HCT116 (cell line): ENCODE measurements around the gene TSPAN5. TPM values are rescaled to one million over a fixed set of nuclear protein-coding genes. Genes with fewer than 3 reads are reported as not detected.
A peak's percentile ranks its signal among the peaks of the same experiment; 100 is the strongest.

Experiments
- ATAC-seq: fragments of 200-7000 bp; cut with Tn5 transposase; 2 replicates; pipeline ENCODE4 v1.9.1; 2020; ENCODE audit warnings: mild to moderate bottlenecking, moderate library complexity
- BruUV-seq: library from RNA; stranded (reverse); fragments of 400-500 nt; replicated peaks from 2 replicates; lab custom pipeline; 2021; lab: Mats Ljungman, UMichigan
- CTCF ChIA-PET: fragments of 300-600 bp; sonication (Branson Sonifier 250); formaldehyde crosslinking; loops from one replicate; lab custom pipeline; 2021; ENCODE audit warnings: antibody characterized with exemption; lab: Charles Lee
- POLR2A ChIA-PET: fragments of 300-600, 350-600 bp; sonication (Branson Sonifier 250); formaldehyde crosslinking; loops from one replicate; lab custom pipeline; 2021; ENCODE audit warnings: antibody characterized with exemption; lab: Charles Lee
- RAD21 ChIA-PET, 2 experiments: fragments of 300-600 bp; sonication (Branson Sonifier 250); formaldehyde crosslinking; loops; one replicate each; lab custom pipeline; 2023; ENCODE audit warnings: low total read pairs in 2 of 2; ENCODE audit not compliant: uncharacterized antibody in 2 of 2, unreplicated experiment in 2 of 2, low non-redundant PET in 1 of 2; lab: Charles Lee
- DNase-seq: peaks from one replicate; pipeline ENCODE4 v3.0.0-alpha.2; 2010; ENCODE audit warnings: low read depth, low spot score
- H2AFZ ChIP-seq: fragments of 200-600 bp; shearing (Covaris generic), sonication (generic); 2 replicates; pipeline ENCODE4 v1.6.1; 2017; ENCODE audit warnings: low read depth, mixed run types, mixed read lengths, antibody characterized with exemption, low read length; ENCODE audit not compliant: poor library complexity, severe bottlenecking
- H3K27ac ChIP-seq: 2 replicates; pipeline ENCODE4 v1.5.1; 2012; ENCODE audit warnings: low read depth, low read length
- H3K27me3 ChIP-seq: fragments of 200-600 bp; sonication (generic); 2 replicates; pipeline ENCODE4 v1.6.1; 2016; ENCODE audit warnings: mixed run types, low read length, mixed read lengths; ENCODE audit not compliant: insufficient read depth
- H3K36me3 ChIP-seq, 2 experiments: fragments of 200-500 bp in 1 of 2; fragments of 200-600 bp in 1 of 2; sonication (Bioruptor generic) in 1 of 2; sonication (generic) in 1 of 2; 2 replicates each; pipeline versions ENCODE4 v1.5.1 to v1.6.1; 2014 to 2016; ENCODE audit warnings: low read length in 2 of 2, inconsistent platforms in 1 of 2, mixed read lengths in 1 of 2, mixed run types in 1 of 2; ENCODE audit not compliant: insufficient read depth in 2 of 2, control insufficient read depth in 1 of 2
- H3K4me1 ChIP-seq, 2 experiments: fragments of 200-600 bp in 1 of 2; sonication (generic) in 1 of 2; 2 replicates each; pipeline versions ENCODE4 v1.5.1 to v1.6.1; 2012 to 2017; ENCODE audit warnings: low read length in 2 of 2, inconsistent platforms in 1 of 2, mild to moderate bottlenecking in 1 of 2, mixed read lengths in 1 of 2, mixed run types in 1 of 2, moderate library complexity in 1 of 2; ENCODE audit not compliant: insufficient read depth in 2 of 2, control insufficient read depth in 1 of 2
- H3K4me2 ChIP-seq: fragments of 200-600 bp; sonication (generic); 2 replicates; pipeline ENCODE4 v1.6.1; 2017; ENCODE audit warnings: mixed run types, low read length, mixed read lengths
- H3K4me3 ChIP-seq, 2 experiments: fragments of 200-600 bp in 1 of 2; sonication (generic) in 1 of 2; replicated peaks in 1 of 2; 2 replicates each; pipeline ENCODE4 v1.5.1; 2011 to 2016; ENCODE audit warnings: low read length in 2 of 2, control low read depth in 1 of 2, low read depth in 1 of 2, mild to moderate bottlenecking in 1 of 2, mixed read lengths in 1 of 2, mixed run types in 1 of 2
- H3K79me2 ChIP-seq: fragments of 200-600 bp; sonication (generic); 2 replicates; pipeline ENCODE4 v1.6.1; 2017; ENCODE audit warnings: mild to moderate bottlenecking, mixed run types, low read length, moderate library complexity, mixed read lengths; ENCODE audit not compliant: insufficient read depth
- H3K9ac ChIP-seq: fragments of 200-600 bp; sonication (generic); 2 replicates; pipeline ENCODE4 v1.6.1; 2016; ENCODE audit warnings: low read length, mixed read lengths
- H3K9me2 ChIP-seq: fragments of 200-600 bp; sonication (generic), shearing (Covaris generic); 2 replicates; pipeline ENCODE4 v1.6.1; 2017; ENCODE audit warnings: mixed run types, mild to moderate bottlenecking, moderate library complexity; ENCODE audit not compliant: insufficient read depth
- H3K9me3 ChIP-seq, 2 experiments: fragments of 200-500 bp in 1 of 2; fragments of 200-600 bp in 1 of 2; sonication (Bioruptor generic) in 1 of 2; sonication (generic) in 1 of 2; 2 replicates each; pipeline ENCODE4 v1.6.1; 2014 to 2017; ENCODE audit warnings: low read length in 2 of 2, mixed read lengths in 2 of 2, inconsistent platforms in 1 of 2, low read depth in 1 of 2, mild to moderate bottlenecking in 1 of 2, mixed run types in 1 of 2, moderate library complexity in 1 of 2; ENCODE audit not compliant: control insufficient read depth in 1 of 2, insufficient read depth in 1 of 2
- H4K20me1 ChIP-seq: fragments of 200-600 bp; sonication (generic), shearing (Covaris generic); 2 replicates; pipeline ENCODE4 v1.6.1; 2017; ENCODE audit warnings: mixed run types, mild to moderate bottlenecking, moderate library complexity; ENCODE audit not compliant: insufficient read depth
- ATF3 ChIP-seq: IDR thresholded peaks from 2 replicates; pipeline ENCODE4 v1.6.1; 2012
- CBX3 ChIP-seq: IDR thresholded peaks from 2 replicates; pipeline ENCODE4 v1.6.1; 2012; ENCODE audit warnings: low read depth
- CEBPB ChIP-seq: IDR thresholded peaks from 2 replicates; pipeline ENCODE4 v1.6.1; 2012; ENCODE audit warnings: low read depth
- EGR1 ChIP-seq: IDR thresholded peaks from 2 replicates; pipeline ENCODE4 v1.6.1; 2012; ENCODE audit warnings: low read depth
- FOSL1 ChIP-seq: IDR thresholded peaks from 2 replicates; pipeline ENCODE4 v1.6.1; 2012; ENCODE audit warnings: low read depth
- POLR2AphosphoS5 ChIP-seq: IDR thresholded peaks from 2 replicates; pipeline ENCODE4 v1.6.1; 2011; ENCODE audit warnings: mild to moderate bottlenecking, low read depth, low read length, moderate library complexity
- RAD21 ChIP-seq: IDR thresholded peaks from 2 replicates; pipeline ENCODE4 v1.6.1; 2012; ENCODE audit warnings: low read depth, mild to moderate bottlenecking
- REST ChIP-seq: IDR thresholded peaks from 2 replicates; pipeline ENCODE4 v1.6.1; 2012; ENCODE audit warnings: low read depth
- SIN3A ChIP-seq: IDR thresholded peaks from 2 replicates; pipeline ENCODE4 v1.6.1; 2012; ENCODE audit warnings: low read depth
- SRF ChIP-seq: IDR thresholded peaks from 2 replicates; pipeline ENCODE4 v1.6.1; 2012; ENCODE audit warnings: low read depth
- YY1 ChIP-seq: IDR thresholded peaks from 2 replicates; pipeline ENCODE4 v1.6.1; 2011; ENCODE audit warnings: low read length, low read depth, moderate library complexity, mild to moderate bottlenecking; ENCODE audit not compliant: insufficient replicate concordance; ENCODE audit errors: extremely low read depth
- ZFX ChIP-seq: fragments of 450-650 bp; IDR thresholded peaks from 2 replicates; pipeline ENCODE4 v1.6.1; 2017
- ZNF274 ChIP-seq: fragments of 200-500 bp; sonication (Bioruptor generic); IDR thresholded peaks from 2 replicates; pipeline ENCODE4 v1.6.1; 2014; ENCODE audit warnings: mild to moderate bottlenecking, low read depth, low read length, inconsistent platforms
- intact Hi-C: fragments of 100-400 bp; cut with micrococcal nuclease; formaldehyde crosslinking; loops from 2 replicates; pipeline ENCODE4 v1.10.0; 2022
- total RNA-seq: library from RNA; stranded (reverse); gene quantifications from one replicate; pipeline ENCODE4 v1.2.1, GENCODE V29; 2021; ENCODE audit not compliant: unreplicated experiment
- TF ChIP-seq, protein P1 (sequence below): IDR thresholded peaks from 2 replicates; pipeline ENCODE4 v1.6.1; 2012
- TF ChIP-seq, protein P2 (sequence below), 3 experiments: fragments of 200-600 bp in 1 of 3; sonication (generic) in 1 of 3; IDR thresholded peaks in 2 of 3; conservative IDR thresholded peaks in 1 of 3; 2 replicates each; pipeline ENCODE4 v1.5.1; 2012 to 2017; ENCODE audit warnings: low read depth in 2 of 3, low read length in 2 of 3, antibody characterized with exemption in 1 of 3, borderline replicate concordance in 1 of 3, control low read depth in 1 of 3, mild to moderate bottlenecking in 1 of 3, mixed read lengths in 1 of 3, mixed run types in 1 of 3, moderate library complexity in 1 of 3; ENCODE audit not compliant: insufficient read depth in 1 of 3

TSPAN5 gene
- total RNA-seq, 1 experiment from 2014 or later, result 56.8 TPM

- POLR2A ChIA-PET, result interaction anchor here (0.7 to 1.2 kb wide), 2 partner anchors 16 to 1894 kb away, joined by 3 read pairs; no protein-coding TSS in a partner anchor
- Histone ChIP-seq H3K9ac (no peak overlapping the region), H4K20me1 (no peaks in the 10 kb centered on the region), H3K9me3 (no peaks in the 10 kb centered on the region), H2AFZ (no peak overlapping the region), H3K79me2 (peaks cover 50% of the 10 kb centered on the region), H3K4me3 (no peak overlapping the region), H3K4me1 (peaks cover 17 to 64% of the 10 kb centered on the region in 2 experiments; a peak in 3 of 4 replicates), H3K27me3 (no peaks in the 10 kb centered on the region), H3K9me2 (no peaks in the 10 kb centered on the region), H3K4me2 (no peak overlapping the region), H3K36me3 (peaks cover 0 to 9% of the 10 kb centered on the region in 2 experiments; a peak in 1 of 4 replicates), H3K27ac (no peak overlapping the region)
- peak; percentile 88 for ATAC-seq
- TF ChIP-seq ATF3, result no peak
- TF ChIP-seq CBX3, result no peak
- no peak for TF ChIP-seq CEBPB
- no peak for TF ChIP-seq POLR2AphosphoS5
- no peak for TF ChIP-seq SIN3A
- no peak for TF ChIP-seq SRF
- TF ChIP-seq, protein P1, sequence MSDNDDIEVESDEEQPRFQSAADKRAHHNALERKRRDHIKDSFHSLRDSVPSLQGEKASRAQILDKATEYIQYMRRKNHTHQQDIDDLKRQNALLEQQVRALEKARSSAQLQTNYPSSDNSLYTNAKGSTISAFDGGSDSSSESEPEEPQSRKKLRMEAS, result no peak
- TF ChIP-seq RAD21, result peak; percentile 62
- TF ChIP-seq ZFX, result no peak
- TF ChIP-seq YY1, result no peak
- peak; percentile 64 for TF ChIP-seq EGR1
- TF ChIP-seq REST, result no peak
- TF ChIP-seq, protein P2, sequence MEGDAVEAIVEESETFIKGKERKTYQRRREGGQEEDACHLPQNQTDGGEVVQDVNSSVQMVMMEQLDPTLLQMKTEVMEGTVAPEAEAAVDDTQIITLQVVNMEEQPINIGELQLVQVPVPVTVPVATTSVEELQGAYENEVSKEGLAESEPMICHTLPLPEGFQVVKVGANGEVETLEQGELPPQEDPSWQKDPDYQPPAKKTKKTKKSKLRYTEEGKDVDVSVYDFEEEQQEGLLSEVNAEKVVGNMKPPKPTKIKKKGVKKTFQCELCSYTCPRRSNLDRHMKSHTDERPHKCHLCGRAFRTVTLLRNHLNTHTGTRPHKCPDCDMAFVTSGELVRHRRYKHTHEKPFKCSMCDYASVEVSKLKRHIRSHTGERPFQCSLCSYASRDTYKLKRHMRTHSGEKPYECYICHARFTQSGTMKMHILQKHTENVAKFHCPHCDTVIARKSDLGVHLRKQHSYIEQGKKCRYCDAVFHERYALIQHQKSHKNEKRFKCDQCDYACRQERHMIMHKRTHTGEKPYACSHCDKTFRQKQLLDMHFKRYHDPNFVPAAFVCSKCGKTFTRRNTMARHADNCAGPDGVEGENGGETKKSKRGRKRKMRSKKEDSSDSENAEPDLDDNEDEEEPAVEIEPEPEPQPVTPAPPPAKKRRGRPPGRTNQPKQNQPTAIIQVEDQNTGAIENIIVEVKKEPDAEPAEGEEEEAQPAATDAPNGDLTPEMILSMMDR (IDR thresholded peaks at IDR 0.05 in 2 of 3, conservative IDR thresholded peaks at IDR 0.05 in 1 of 3; ENCODE audit: borderline replicate concordance in 1 of 3, insufficient read depth in 1 of 3, low read depth in 2 of 3, low read length in 2 of 3), result peak; percentile 37 to 62 (median 61); a peak in 5 of 6 replicates
- TF ChIP-seq ZNF274, result no peak
- no peak for TF ChIP-seq FOSL1
- intact Hi-C loops, result loop anchor here (5.0 kb wide), 1 partner anchor 151 kb away; the partner anchor contains the start of gene TSPAN5
- no peak for DNase-seq
- BruUV-seq, result no TSS peak
- CTCF ChIA-PET, result interaction anchor here (0.5 to 1.1 kb wide), 4 partner anchors 11 to 260 kb away, joined by 3 to 4 read pairs (median 4); no protein-coding TSS in a partner anchor
- RAD21 ChIA-PET, result no interaction called here
Observed at GRCh38 chr4:98506462-98507132, 151.8 kb downstream of the TSPAN5 start.
